ENCODE measurements around the gene IGSF21. TPM values are rescaled to one million over a fixed set of nuclear protein-coding genes. Genes with fewer than 3 reads are reported as not detected.

Gene IGSF21
- total and polyA plus RNA-seq, 2 donors (not counting 3 experiments of a cell fraction or from before 2014, with no cell fraction given) = not detected

DNA sequence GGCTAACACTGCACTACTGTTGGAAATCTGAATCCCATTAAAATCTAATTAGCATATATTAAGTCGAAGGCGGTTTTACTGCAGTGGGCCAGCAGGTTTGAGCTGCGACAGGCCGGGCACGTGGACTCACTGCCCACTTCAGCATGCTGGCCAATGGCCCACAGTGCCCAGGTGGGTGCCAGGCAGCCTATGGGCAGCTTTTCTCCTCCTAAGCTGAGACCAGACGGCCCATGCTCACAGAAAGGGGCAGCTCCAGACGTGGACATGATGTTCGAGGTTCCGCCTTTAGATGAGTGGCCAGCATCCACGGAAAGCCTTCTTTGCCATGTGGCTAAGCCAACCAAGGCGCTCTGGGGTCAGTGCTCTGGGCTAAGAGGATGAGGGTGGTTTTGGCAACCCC lies 283.4 kb downstream of the IGSF21 start:
- H3K4me1 ChIP-seq (ENCODE audit: control insufficient read depth, extremely low read depth, insufficient read depth, low read length) = no peaks in the 10 kb centered on the region
- no peaks in the 10 kb centered on the region for H3K27me3 ChIP-seq (ENCODE audit: control insufficient read depth in 2 of 2, insufficient read depth in 2 of 2, low read length in 2 of 2)
- no peaks in the 10 kb centered on the region for H3K79me2 ChIP-seq (ENCODE audit: control insufficient read depth, insufficient read depth, low read length)
- no peak overlapping the region for H3K4me3 ChIP-seq (replicated peaks in 1 of 3; ENCODE audit: insufficient read depth in 1 of 3, low read depth in 1 of 3, low read length in 3 of 3)
- dilution Hi-C loops (cut with MboI; ENCODE audit: extremely low pct_ligation_motif_present, low sequenced_read_pairs) = no loop called here
- no peak overlapping the region for H3K9ac ChIP-seq (replicated peaks; ENCODE audit: extremely low read depth, insufficient read depth, low read length)
- no peak for TF ChIP-seq MAX (IDR thresholded peaks at IDR 0.05; ENCODE audit: insufficient read depth, insufficient read length)
- no peak for TF ChIP-seq FOS (IDR thresholded peaks at IDR 0.05; ENCODE audit: borderline replicate concordance, insufficient read depth, low read length)
- no peak for TF ChIP-seq POLR2AphosphoS5 (IDR thresholded peaks at IDR 0.05; ENCODE audit: insufficient read depth, low read depth, low read length)
- TF ChIP-seq MYC (IDR thresholded peaks at IDR 0.05; ENCODE audit: low read depth, low read length) = no peak
- no peak for TF ChIP-seq GATA2 (IDR thresholded peaks at IDR 0.05; ENCODE audit: insufficient read depth, insufficient read length, low read depth, low read length)
- TF ChIP-seq, protein P1, sequence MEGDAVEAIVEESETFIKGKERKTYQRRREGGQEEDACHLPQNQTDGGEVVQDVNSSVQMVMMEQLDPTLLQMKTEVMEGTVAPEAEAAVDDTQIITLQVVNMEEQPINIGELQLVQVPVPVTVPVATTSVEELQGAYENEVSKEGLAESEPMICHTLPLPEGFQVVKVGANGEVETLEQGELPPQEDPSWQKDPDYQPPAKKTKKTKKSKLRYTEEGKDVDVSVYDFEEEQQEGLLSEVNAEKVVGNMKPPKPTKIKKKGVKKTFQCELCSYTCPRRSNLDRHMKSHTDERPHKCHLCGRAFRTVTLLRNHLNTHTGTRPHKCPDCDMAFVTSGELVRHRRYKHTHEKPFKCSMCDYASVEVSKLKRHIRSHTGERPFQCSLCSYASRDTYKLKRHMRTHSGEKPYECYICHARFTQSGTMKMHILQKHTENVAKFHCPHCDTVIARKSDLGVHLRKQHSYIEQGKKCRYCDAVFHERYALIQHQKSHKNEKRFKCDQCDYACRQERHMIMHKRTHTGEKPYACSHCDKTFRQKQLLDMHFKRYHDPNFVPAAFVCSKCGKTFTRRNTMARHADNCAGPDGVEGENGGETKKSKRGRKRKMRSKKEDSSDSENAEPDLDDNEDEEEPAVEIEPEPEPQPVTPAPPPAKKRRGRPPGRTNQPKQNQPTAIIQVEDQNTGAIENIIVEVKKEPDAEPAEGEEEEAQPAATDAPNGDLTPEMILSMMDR (IDR thresholded peaks at IDR 0.05; ENCODE audit: extremely low read depth in 1 of 2, insufficient read depth in 1 of 2, low read depth in 1 of 2, low read length in 2 of 2) = no peak
- no peak for TF ChIP-seq JUN (IDR thresholded peaks at IDR 0.05; ENCODE audit: borderline replicate concordance, insufficient read depth, insufficient read length, low read depth)
- TF ChIP-seq EZH2 (IDR thresholded peaks at IDR 0.05; ENCODE audit: borderline replicate concordance, low read depth, low read length, severe bottlenecking) = no peak
- TF ChIP-seq POLR2A (IDR thresholded peaks at IDR 0.05; ENCODE audit: low read depth, low read length) = no peak
- no TSS peak for BruUV-seq (replicated peaks)
- FAIRE-seq (no peak), DNase-seq (ENCODE audit: low read depth, low spot score) (no peak)
- H2AFZ ChIP-seq (ENCODE audit: low read depth, low read length) = no peak overlapping the region
- ChIA-PET CTCF (no interaction called here), POLR2A (no interaction called here)
- H3K27ac ChIP-seq (ENCODE audit: insufficient read depth, low read depth, low read length) = no peak overlapping the region
- no peaks in the 10 kb centered on the region for H4K20me1 ChIP-seq (replicated peaks; ENCODE audit: control insufficient read depth, extremely low read depth, insufficient read depth, low read length)
- H3K4me2 ChIP-seq (ENCODE audit: insufficient read depth, low read length) = no peak overlapping the region
- intact Hi-C loops (cut with micrococcal nuclease) = no loop called here
- no peaks in the 10 kb centered on the region for H3K36me3 ChIP-seq (ENCODE audit: control insufficient read depth in 2 of 2, extremely low read depth in 1 of 2, insufficient read depth in 2 of 2, low read length in 2 of 2)
- H3K9me3 ChIP-seq (replicated peaks; ENCODE audit: control insufficient read depth, insufficient read depth, low read length) = peaks cover 3% of the 10 kb centered on the region
- H3K9me1 ChIP-seq (replicated peaks; ENCODE audit: control insufficient read depth, extremely low read depth, insufficient read depth, low read length) = no peaks in the 10 kb centered on the region
